IPS-20b (cell line): Measurements from ENCODE around the gene STRBP.

Experiments used
- H3K27ac ChIP-seq: one replicate; pipeline ENCODE4 v1.5.1; 2013; ENCODE audit warnings: low read length
- H3K27me3 ChIP-seq: 2 replicates; pipeline ENCODE4 v1.6.1; 2013; ENCODE audit warnings: mild to moderate bottlenecking, low read length, inconsistent platforms; ENCODE audit not compliant: insufficient read depth
- H3K36me3 ChIP-seq: 2 replicates; pipeline ENCODE4 v1.6.1; 2013; ENCODE audit warnings: low read depth, mild to moderate bottlenecking, inconsistent platforms, low read length, moderate library complexity; ENCODE audit not compliant: insufficient read depth
- H3K4me1 ChIP-seq: 2 replicates; pipeline ENCODE4 v1.6.1; 2013; ENCODE audit warnings: mild to moderate bottlenecking, control low read depth, inconsistent platforms, low read length, moderate library complexity; ENCODE audit not compliant: insufficient read depth
- H3K4me3 ChIP-seq: 2 replicates; pipeline ENCODE4 v1.5.1; 2013; ENCODE audit warnings: mild to moderate bottlenecking, low read length, inconsistent platforms
- H3K9ac ChIP-seq: 2 replicates; pipeline ENCODE4 v1.6.1; 2013; ENCODE audit warnings: low read depth, mild to moderate bottlenecking, inconsistent platforms, low read length, moderate library complexity
- H3K9me3 ChIP-seq: 2 replicates; pipeline ENCODE4 v1.6.1; 2013; ENCODE audit warnings: mild to moderate bottlenecking, low read depth, low read length, inconsistent platforms; ENCODE audit not compliant: insufficient read depth

Gene STRBP

DNA sequence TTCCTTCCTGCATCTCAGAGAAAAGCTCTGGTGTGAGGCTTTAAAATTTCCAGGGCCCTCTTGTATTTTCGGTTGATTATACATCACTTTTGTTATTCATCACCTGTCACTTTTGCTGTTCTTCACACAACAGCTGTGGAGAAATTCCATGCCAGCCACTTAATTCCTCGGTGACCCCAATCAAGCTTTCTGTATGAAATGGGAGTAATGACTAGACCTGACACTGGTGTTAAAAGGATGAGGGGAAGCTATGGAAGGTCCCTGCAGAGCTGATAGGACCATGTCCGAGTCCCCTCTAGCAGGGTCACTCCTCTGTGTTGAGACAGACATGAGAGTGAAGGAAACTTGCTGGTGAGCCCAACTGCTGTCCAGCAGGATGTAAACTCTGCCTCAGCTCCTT lies 175.2 kb downstream of the STRBP start:
- Histone ChIP-seq H3K36me3 (peaks cover 93% of the 10 kb centered on the region), H3K9ac (no peak overlapping the region), H3K9me3 (no peaks in the 10 kb centered on the region), H3K27me3 (no peaks in the 10 kb centered on the region), H3K27ac (no peak overlapping the region), H3K4me3 (no peak overlapping the region), H3K4me1 (peaks cover 13% of the 10 kb centered on the region)

DNA sequence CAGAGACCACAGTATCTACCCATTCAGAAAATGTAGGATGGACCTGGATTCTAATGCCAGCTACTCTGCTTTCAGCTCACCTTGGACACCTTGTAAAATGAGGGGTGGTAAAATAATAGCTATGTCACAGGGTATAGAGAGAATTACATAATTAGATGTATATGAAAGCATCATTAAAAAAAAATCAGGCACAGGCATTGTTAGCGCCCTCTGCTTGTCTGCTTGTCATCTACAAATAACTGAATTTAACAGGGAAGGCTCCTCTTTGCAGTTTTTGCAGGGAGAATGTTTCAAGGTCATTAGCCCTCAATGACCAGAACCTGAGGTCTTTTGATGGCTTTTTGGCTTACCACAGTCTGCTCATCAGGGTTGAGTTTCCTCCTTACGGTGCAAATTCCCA lies 176.9 kb downstream of the STRBP start:
- Histone ChIP-seq H3K9ac (no peak overlapping the region), H3K36me3 (peaks cover 92% of the 10 kb centered on the region), H3K27me3 (no peaks in the 10 kb centered on the region), H3K4me1 (no peaks in the 10 kb centered on the region; the same call in 1 of the 2 replicates), H3K27ac (no peak overlapping the region), H3K4me3 (no peak overlapping the region), H3K9me3 (no peaks in the 10 kb centered on the region)

GRCh38 chr9:123090956-123091355 lies 177.4 kb downstream of the STRBP start:
- Histone ChIP-seq H3K27me3 (no peaks in the 10 kb centered on the region), H3K9ac (no peak overlapping the region), H3K4me3 (no peak overlapping the region), H3K9me3 (no peaks in the 10 kb centered on the region), H3K4me1 (no peaks in the 10 kb centered on the region; the same call in 1 of the 2 replicates), H3K36me3 (peaks cover 93% of the 10 kb centered on the region), H3K27ac (no peak overlapping the region)

GRCh38 chr9:123090198-123090896 lies 178.0 kb downstream of the STRBP start:
- Histone ChIP-seq H3K27me3 (no peaks in the 10 kb centered on the region), H3K4me3 (no peak overlapping the region), H3K4me1 (peaks cover 5% of the 10 kb centered on the region; the same call in 1 of the 2 replicates), H3K36me3 (peaks cover 89% of the 10 kb centered on the region), H3K27ac (no peak overlapping the region), H3K9me3 (no peaks in the 10 kb centered on the region), H3K9ac (no peak overlapping the region)

GRCh38 chr9:123089790-123090189 lies 178.6 kb downstream of the STRBP start:
- H3K9me3 ChIP-seq: no peaks in the 10 kb centered on the region
- no peak overlapping the region for H3K4me3 ChIP-seq
- H3K27me3 ChIP-seq: no peaks in the 10 kb centered on the region
- peaks cover 87% of the 10 kb centered on the region for H3K36me3 ChIP-seq
- no peak overlapping the region for H3K27ac ChIP-seq
- H3K4me1 ChIP-seq: peaks cover 10% of the 10 kb centered on the region; the same call in 1 of the 2 replicates
- H3K9ac ChIP-seq: no peak overlapping the region

GRCh38 chr9:123089040-123089439 lies 179.3 kb downstream of the STRBP start:
- Histone ChIP-seq H3K4me1 (peaks cover 14% of the 10 kb centered on the region), H3K9me3 (no peaks in the 10 kb centered on the region), H3K36me3 (peaks cover 90% of the 10 kb centered on the region), H3K27me3 (no peaks in the 10 kb centered on the region), H3K4me3 (no peak overlapping the region), H3K9ac (no peak overlapping the region), H3K27ac (no peak overlapping the region)

GRCh38 chr9:123087359-123087888 lies 181.0 kb downstream of the STRBP start:
- H3K4me3 ChIP-seq: no peak overlapping the region
- H3K9me3 ChIP-seq: no peaks in the 10 kb centered on the region
- peaks cover 14% of the 10 kb centered on the region for H3K4me1 ChIP-seq
- no peak overlapping the region for H3K27ac ChIP-seq
- no peaks in the 10 kb centered on the region for H3K27me3 ChIP-seq
- H3K9ac ChIP-seq: no peak overlapping the region
- peaks cover 89% of the 10 kb centered on the region for H3K36me3 ChIP-seq

GRCh38 chr9:123085916-123086315 lies 182.5 kb downstream of the STRBP start:
- no peaks in the 10 kb centered on the region for H3K9me3 ChIP-seq
- peaks cover 87% of the 10 kb centered on the region for H3K36me3 ChIP-seq
- H3K27me3 ChIP-seq: no peaks in the 10 kb centered on the region
- H3K9ac ChIP-seq: no peak overlapping the region
- H3K27ac ChIP-seq: no peak overlapping the region
- H3K4me1 ChIP-seq: peaks cover 14% of the 10 kb centered on the region
- H3K4me3 ChIP-seq: no peak overlapping the region

GRCh38 chr9:123084256-123084655 lies 184.1 kb downstream of the STRBP start:
- Histone ChIP-seq H3K9ac (no peak overlapping the region), H3K36me3 (peaks cover 86% of the 10 kb centered on the region), H3K4me3 (no peak overlapping the region), H3K4me1 (peaks cover 14% of the 10 kb centered on the region), H3K9me3 (no peaks in the 10 kb centered on the region), H3K27me3 (no peaks in the 10 kb centered on the region), H3K27ac (no peak overlapping the region)

- Histone ChIP-seq H3K9me3 (no peaks in the 10 kb centered on the region), H3K9ac (no peak overlapping the region), H3K4me3 (no peak overlapping the region), H3K27me3 (no peaks in the 10 kb centered on the region), H3K36me3 (peaks cover 88% of the 10 kb centered on the region), H3K27ac (no peak overlapping the region), H3K4me1 (peaks cover 14% of the 10 kb centered on the region)
Measured at GRCh38 chr9:123083680-123084079, 184.7 kb downstream of the STRBP start.

- H3K36me3 ChIP-seq: peaks cover 88% of the 10 kb centered on the region
- no peak overlapping the region for H3K9ac ChIP-seq
- peaks cover 14% of the 10 kb centered on the region for H3K4me1 ChIP-seq
- H3K4me3 ChIP-seq: no peak overlapping the region
- no peaks in the 10 kb centered on the region for H3K27me3 ChIP-seq
- no peaks in the 10 kb centered on the region for H3K9me3 ChIP-seq
- H3K27ac ChIP-seq: peak overlapping the region; percentile 12
Measured at GRCh38 chr9:123081824-123082223, 186.6 kb downstream of the STRBP start.

- Histone ChIP-seq H3K9me3 (no peaks in the 10 kb centered on the region), H3K9ac (no peak overlapping the region), H3K27me3 (no peaks in the 10 kb centered on the region), H3K36me3 (peaks cover 86% of the 10 kb centered on the region), H3K27ac (no peak overlapping the region), H3K4me3 (no peak overlapping the region), H3K4me1 (peaks cover 19% of the 10 kb centered on the region)
Measured at GRCh38 chr9:123080444-123080843, 187.9 kb downstream of the STRBP start.
